Subcutaneous abdominal adipose tissue (tissue), 5 donors: ENCODE data around the gene UQCC2.

ENCODE experiments used
- H3K27ac ChIP-seq: one replicate; pipeline ENCODE4 v1.7.0; 2013; ENCODE audit warnings: low read depth, mild to moderate bottlenecking, inconsistent platforms, low read length, moderate library complexity
- H3K27me3 ChIP-seq, 5 donors: one replicate each; pipeline ENCODE4 v1.7.0; 2013; ENCODE audit warnings: low read length in 5 of 5, inconsistent platforms in 1 of 5; ENCODE audit not compliant: control insufficient read depth in 5 of 5, insufficient read depth in 4 of 5
- H3K36me3 ChIP-seq, 5 donors: one replicate each; pipeline ENCODE4 v1.7.0; 2013; ENCODE audit warnings: low read length in 5 of 5; ENCODE audit not compliant: control insufficient read depth in 5 of 5, insufficient read depth in 5 of 5
- H3K4me1 ChIP-seq, 5 donors: one replicate each; pipeline ENCODE4 v1.7.0; 2013; ENCODE audit warnings: low read length in 5 of 5, mild to moderate bottlenecking in 3 of 5, moderate library complexity in 1 of 5; ENCODE audit not compliant: control insufficient read depth in 5 of 5, insufficient read depth in 5 of 5
- H3K4me3 ChIP-seq, 5 donors: one replicate each; pipeline ENCODE4 v1.7.0; 2013; ENCODE audit warnings: low read length in 5 of 5, low read depth in 1 of 5
- H3K9ac ChIP-seq, 5 donors: one replicate each; pipeline ENCODE4 v1.7.0; 2013; ENCODE audit warnings: low read length in 5 of 5, mild to moderate bottlenecking in 4 of 5, moderate library complexity in 3 of 5
- H3K9me3 ChIP-seq, 5 donors: one replicate each; pipeline ENCODE4 v1.7.0; 2013; ENCODE audit warnings: low read length in 5 of 5; ENCODE audit not compliant: control insufficient read depth in 5 of 5
- donor health status: healthy.
- donor health status: healthy.
- donor health status: healthy.
- donor health status: healthy.
- donor health status: healthy.

Gene UQCC2

GRCh38 chr6:33668914-33669313 lies 42.6 kb downstream of the UQCC2 start:
- no peak overlapping the region for H3K4me3 ChIP-seq
- no peak overlapping the region for H3K27ac ChIP-seq
- peaks cover 0 to 67% (median 51%) of the 10 kb centered on the region in 5 donors for H3K36me3 ChIP-seq

GRCh38 chr6:33668328-33668727 lies 43.2 kb downstream of the UQCC2 start:
- H3K36me3 ChIP-seq, result peaks cover 0 to 67% (median 47%) of the 10 kb centered on the region in 5 donors
- no peak overlapping the region for H3K9ac ChIP-seq
- no peaks in the 10 kb centered on the region for H3K27me3 ChIP-seq
- H3K4me3 ChIP-seq, result no peak overlapping the region
- peaks cover 0 to 5% (median 0%) of the 10 kb centered on the region in 5 donors for H3K4me1 ChIP-seq
- H3K27ac ChIP-seq, result no peak overlapping the region
- no peaks in the 10 kb centered on the region for H3K9me3 ChIP-seq

More at GRCh38 chr6:33668914-33669313, 42.6 kb downstream of the UQCC2 start:
- Histone ChIP-seq H3K9ac (no peak overlapping the region), H3K27me3 (peaks cover 0 to 2% (median 0%) of the 10 kb centered on the region in 5 donors), H3K9me3 (no peaks in the 10 kb centered on the region), H3K4me1 (peaks cover 0 to 7% (median 0%) of the 10 kb centered on the region in 5 donors)

GRCh38 chr6:33667776-33668175 lies 43.7 kb downstream of the UQCC2 start:
- H3K36me3 ChIP-seq, result peaks cover 0 to 70% (median 48%) of the 10 kb centered on the region in 5 donors
- no peak overlapping the region for H3K4me3 ChIP-seq
- H3K9ac ChIP-seq, result no peak overlapping the region
- no peaks in the 10 kb centered on the region for H3K4me1 ChIP-seq
- no peaks in the 10 kb centered on the region for H3K9me3 ChIP-seq
- H3K27ac ChIP-seq, result no peak overlapping the region
- no peaks in the 10 kb centered on the region for H3K27me3 ChIP-seq

GRCh38 chr6:33667072-33667471 lies 44.4 kb downstream of the UQCC2 start:
- Histone ChIP-seq H3K27me3 (no peaks in the 10 kb centered on the region), H3K27ac (no peak overlapping the region), H3K36me3 (peaks cover 0 to 71% (median 51%) of the 10 kb centered on the region in 5 donors), H3K9ac (no peak overlapping the region), H3K9me3 (no peaks in the 10 kb centered on the region), H3K4me3 (no peak overlapping the region), H3K4me1 (no peaks in the 10 kb centered on the region)

GRCh38 chr6:33665957-33666356 lies 45.5 kb downstream of the UQCC2 start:
- no peaks in the 10 kb centered on the region for H3K9me3 ChIP-seq
- H3K4me3 ChIP-seq, result no peak overlapping the region
- no peak overlapping the region for H3K27ac ChIP-seq
- H3K27me3 ChIP-seq, result no peaks in the 10 kb centered on the region
- H3K4me1 ChIP-seq, result no peaks in the 10 kb centered on the region
- no peak overlapping the region for H3K9ac ChIP-seq
- peaks cover 0 to 63% (median 46%) of the 10 kb centered on the region in 5 donors for H3K36me3 ChIP-seq

- Histone ChIP-seq H3K9me3 (no peaks in the 10 kb centered on the region), H3K4me1 (no peaks in the 10 kb centered on the region), H3K4me3 (no peak overlapping the region), H3K27ac (no peak overlapping the region), H3K27me3 (peaks cover 0 to 2% (median 0%) of the 10 kb centered on the region in 5 donors), H3K9ac (no peak overlapping the region), H3K36me3 (peaks cover 0 to 51% (median 37%) of the 10 kb centered on the region in 5 donors)
Observed at GRCh38 chr6:33664506-33665057, 46.9 kb downstream of the UQCC2 start.

GRCh38 chr6:33663727-33664449 lies 47.6 kb downstream of the UQCC2 start:
- Histone ChIP-seq H3K36me3 (peaks cover 0 to 44% (median 33%) of the 10 kb centered on the region in 5 donors), H3K9me3 (no peaks in the 10 kb centered on the region), H3K27me3 (peaks cover 0 to 2% (median 0%) of the 10 kb centered on the region in 5 donors)

GRCh38 chr6:33663028-33663427 lies 48.5 kb downstream of the UQCC2 start:
- H3K9me3 ChIP-seq, result no peaks in the 10 kb centered on the region
- H3K27me3 ChIP-seq, result peaks cover 0 to 2% (median 0%) of the 10 kb centered on the region in 5 donors
- H3K36me3 ChIP-seq, result peaks cover 0 to 36% (median 32%) of the 10 kb centered on the region in 5 donors
- H3K9ac ChIP-seq, result no peak overlapping the region
- no peak overlapping the region for H3K4me3 ChIP-seq
- H3K27ac ChIP-seq, result no peak overlapping the region
- no peaks in the 10 kb centered on the region for H3K4me1 ChIP-seq

More at GRCh38 chr6:33663727-33664449, 47.6 kb downstream of the UQCC2 start:
- H3K9ac ChIP-seq, result no peak overlapping the region
- no peak overlapping the region for H3K4me3 ChIP-seq
- H3K4me1 ChIP-seq, result no peaks in the 10 kb centered on the region
- H3K27ac ChIP-seq, result no peak overlapping the region

GRCh38 chr6:33662318-33662717 lies 49.2 kb downstream of the UQCC2 start:
- Histone ChIP-seq H3K36me3 (peaks cover 0 to 33% (median 28%) of the 10 kb centered on the region in 5 donors), H3K9me3 (no peaks in the 10 kb centered on the region), H3K4me3 (no peak overlapping the region), H3K27me3 (peaks cover 0 to 2% (median 0%) of the 10 kb centered on the region in 5 donors), H3K4me1 (no peaks in the 10 kb centered on the region), H3K9ac (no peak overlapping the region), H3K27ac (no peak overlapping the region)

GRCh38 chr6:33661106-33661838 lies 50.2 kb downstream of the UQCC2 start:
- no peak overlapping the region for H3K4me3 ChIP-seq
- no peaks in the 10 kb centered on the region for H3K4me1 ChIP-seq
- H3K27ac ChIP-seq, result no peak overlapping the region
- no peak overlapping the region for H3K9ac ChIP-seq
- no peaks in the 10 kb centered on the region for H3K9me3 ChIP-seq
- H3K27me3 ChIP-seq, result peaks cover 0 to 5% (median 0%) of the 10 kb centered on the region in 5 donors
- peaks cover 0 to 32% (median 24%) of the 10 kb centered on the region in 5 donors for H3K36me3 ChIP-seq
